ENCODE measurements around the gene PRR20G. TPM values are rescaled to one million over a fixed set of nuclear protein-coding genes. Genes with fewer than 3 reads are reported as not detected.

Gene PRR20G
- polyA plus RNA-seq, 12 donors = not detected

DNA sequence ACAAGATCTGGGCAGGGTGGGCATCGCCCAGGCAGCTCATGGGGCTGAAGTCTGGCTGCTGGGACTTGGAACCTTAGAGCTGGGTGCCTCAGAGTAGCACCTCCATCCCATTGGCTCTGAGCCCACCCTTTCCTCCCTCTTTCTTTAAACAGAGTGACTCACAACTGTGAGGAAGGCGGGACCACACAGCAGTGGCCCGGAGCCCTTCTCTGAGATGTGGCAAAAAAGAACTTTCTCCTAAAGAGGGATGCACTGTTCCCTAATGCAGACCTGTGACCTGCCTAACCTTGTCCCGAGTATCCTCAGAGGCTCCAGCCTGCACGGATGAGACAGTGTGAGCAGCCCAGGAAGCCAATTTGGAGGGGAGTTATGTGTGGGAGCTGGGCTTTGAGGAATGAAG lies 23.6 kb downstream of the PRR20G start:
- no peak for DNase-seq

DNA sequence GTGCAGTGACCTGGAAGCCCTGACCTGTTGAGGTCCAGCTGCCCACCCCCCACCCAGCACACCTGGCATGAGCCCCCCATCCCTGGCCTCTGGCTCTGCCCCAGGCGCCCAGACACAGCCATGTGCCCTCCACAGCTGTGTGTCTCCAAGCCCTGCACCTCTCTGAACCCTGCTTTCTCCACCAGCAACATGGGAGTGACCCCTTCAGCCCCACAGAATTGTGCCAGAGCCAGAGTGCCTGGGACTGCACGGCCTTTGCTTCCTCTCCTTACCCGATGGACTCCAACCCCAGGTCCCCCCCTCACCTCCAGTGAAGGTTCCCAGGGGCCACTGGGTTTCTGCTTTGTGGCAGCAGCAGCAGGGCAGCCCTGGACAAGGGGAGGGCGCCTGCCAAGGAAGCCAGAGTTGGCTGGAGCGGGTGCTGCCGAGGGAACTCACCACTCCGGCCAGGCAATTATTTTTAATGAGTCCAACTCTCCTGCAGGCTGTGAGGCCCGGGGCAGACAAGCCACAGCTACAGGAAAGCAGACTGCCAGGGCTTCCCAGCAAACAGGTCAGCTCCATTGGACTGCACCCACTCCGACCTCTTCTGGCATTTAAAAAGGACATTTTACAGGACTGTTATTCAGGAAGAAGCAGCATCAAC lies 24.1 kb downstream of the PRR20G start:
- DNase-seq = no peak

DNA sequence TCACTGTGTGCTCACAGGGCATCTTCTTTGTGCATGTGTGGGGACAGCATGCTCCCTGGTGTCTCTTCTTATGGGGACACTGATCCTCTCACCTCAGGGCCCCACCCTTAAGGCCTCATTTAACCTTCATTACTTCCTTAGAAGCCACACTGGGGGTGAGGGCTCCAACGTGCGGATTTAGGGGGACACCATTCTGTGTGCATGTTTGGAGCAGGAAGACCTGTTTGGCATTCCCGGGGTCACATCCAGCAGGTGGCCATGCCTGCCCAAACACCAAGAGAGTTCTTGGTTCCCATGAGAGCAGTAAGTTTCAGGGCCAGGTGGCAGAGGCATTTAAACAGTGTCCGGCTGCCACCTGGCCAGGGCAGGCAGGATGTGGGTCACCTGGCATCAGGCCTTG lies 24.8 kb downstream of the PRR20G start:
- no peak for DNase-seq

DNA sequence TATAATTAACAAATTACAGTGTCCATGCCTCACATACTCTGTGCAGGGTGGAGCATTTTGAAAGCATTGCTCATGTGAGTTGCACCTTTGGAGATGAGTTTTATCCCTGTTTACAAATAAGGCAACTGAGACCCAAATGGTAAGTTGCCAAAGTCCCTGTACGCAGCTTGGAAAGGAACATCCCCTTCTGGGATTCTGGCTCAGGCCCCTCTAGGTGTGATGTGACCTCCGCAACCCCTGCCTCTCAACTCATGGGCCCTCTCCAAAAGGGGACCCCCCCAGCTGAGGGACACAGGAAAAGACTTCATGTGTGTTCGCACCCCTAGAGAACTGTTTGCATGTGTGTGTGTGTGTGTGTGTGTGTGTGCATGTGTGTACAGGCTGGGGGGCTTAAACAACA lies 25.3 kb downstream of the PRR20G start:
- DNase-seq = no peak

- DNase-seq = no peak
Measured at GRCh38 chr3:127261925-127262324, 25.9 kb downstream of the PRR20G start.

DNA sequence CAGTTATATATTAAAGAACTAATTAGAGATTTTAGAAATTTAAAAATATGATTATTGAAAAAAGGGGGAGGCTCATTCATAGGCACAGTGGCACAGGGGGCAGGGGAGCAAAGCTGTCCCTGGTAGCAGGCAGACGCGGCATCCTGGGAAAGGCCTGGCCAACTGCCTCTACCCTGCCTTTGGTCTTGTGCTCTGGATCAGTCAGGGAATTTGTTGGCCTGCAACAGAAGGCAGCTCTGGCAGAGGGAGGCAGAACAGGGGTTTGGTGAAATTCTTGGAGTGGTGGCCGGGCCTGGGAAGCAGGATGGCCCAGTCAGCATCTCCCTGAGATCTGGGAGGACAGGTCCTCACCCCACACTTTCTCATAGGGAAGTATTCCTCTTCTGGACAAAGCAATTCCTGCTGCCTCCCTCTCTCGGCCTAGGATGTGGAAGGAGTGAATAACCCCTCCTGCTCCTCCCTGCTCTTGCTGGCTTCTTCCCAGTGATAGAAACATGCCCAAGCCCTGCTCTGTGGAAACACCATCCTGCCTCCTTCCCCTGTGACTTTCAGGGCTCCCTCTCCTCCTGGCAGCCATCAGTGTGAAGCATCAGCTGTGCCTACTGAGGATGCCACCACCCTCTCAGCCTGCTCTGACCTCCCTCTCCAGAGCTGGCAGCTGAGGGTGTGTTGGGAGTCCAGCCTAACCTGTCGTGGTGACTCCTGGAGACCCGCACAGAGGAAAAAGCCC lies 26.9 kb downstream of the PRR20G start:
- DNase-seq = no peak

DNA sequence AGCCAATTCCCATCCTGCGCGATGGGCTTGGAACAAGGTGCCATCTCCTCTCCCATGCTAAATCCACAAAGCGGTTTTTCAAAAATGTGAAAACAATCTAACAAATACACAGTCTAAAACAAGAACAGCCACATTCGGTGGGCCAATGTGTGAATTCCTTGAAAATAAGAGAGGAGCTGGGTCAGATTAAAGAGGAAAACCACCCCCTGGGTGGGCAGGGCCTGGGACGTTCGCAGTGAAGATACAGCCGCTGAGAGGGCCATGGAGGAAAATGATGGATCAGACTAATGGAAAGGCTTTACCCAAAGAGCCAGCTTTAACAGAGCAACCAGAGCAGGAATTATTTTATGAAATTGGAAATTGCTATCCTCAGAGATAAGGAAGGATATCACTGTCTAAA lies 27.4 kb downstream of the PRR20G start:
- no peak for DNase-seq

- DNase-seq = no peak
Measured at GRCh38 chr3:127259882-127260281, 28.0 kb downstream of the PRR20G start.

DNA sequence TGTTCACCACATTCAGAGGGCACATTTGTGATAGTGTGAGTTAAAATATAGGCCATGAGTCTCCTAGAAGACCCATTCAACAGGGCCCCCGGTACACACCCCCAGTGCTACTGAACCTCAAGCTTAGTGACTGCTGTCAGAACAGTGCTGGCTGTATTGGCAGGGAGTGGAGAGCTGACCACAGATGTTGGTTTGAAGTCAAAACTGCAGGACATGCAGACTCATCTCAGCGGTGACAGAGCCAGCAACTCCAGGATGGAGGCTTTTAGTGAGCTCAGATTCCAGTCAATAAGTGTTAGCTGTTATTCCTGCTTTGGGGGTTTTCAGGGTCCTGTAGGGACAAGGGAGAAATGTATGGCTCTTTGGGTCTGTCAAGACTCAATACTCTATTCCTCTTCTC lies 29.1 kb downstream of the PRR20G start:
- peak; percentile 32 for DNase-seq

DNA sequence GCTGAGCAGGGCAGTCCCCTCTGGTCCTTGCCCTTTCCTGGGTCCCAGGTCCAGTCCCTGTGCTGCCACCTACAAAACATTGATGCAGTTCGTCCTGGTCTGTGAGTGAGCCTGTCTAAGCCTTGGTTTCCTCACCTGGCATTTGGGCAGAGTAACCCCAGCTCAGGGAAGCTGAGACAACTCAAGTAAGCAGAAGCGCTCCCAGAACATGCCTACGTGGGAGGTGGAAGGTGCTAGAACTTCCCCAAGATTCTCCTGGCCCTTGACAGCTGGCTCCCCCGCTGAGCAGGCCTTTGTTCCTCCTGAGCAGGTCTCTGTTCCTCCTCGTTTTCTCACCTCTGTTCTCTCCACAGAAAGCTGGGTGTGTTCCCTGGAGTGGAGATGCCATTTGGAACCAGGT lies 30.5 kb downstream of the PRR20G start:
- no peak for DNase-seq

GRCh38 chr3:127256733-127257271 lies 31.0 kb downstream of the PRR20G start:
- no peak for DNase-seq

DNA sequence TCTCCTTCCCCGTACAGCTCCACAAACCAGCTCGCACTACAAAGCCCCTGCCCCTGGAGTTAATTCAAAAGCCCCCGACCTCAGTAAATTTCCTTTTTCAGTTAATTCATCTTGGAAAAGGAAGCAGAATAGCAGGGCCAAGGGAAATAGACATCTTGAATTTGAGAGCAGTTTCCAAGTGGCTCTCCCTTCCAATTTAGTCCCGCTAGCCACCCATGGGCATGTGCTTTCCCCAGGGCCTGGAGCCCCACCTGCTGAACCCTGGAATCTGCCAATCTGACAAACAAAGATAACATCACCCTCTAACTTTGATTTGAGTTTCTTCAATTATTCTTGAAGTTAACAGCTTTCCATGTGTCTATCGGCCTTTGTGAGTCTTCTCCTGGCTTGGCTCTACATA lies 31.7 kb downstream of the PRR20G start:
- DNase-seq = no peak

- no peak for DNase-seq
Measured at GRCh38 chr3:127255516-127255915, 32.3 kb downstream of the PRR20G start.

- DNase-seq = no peak
Measured at GRCh38 chr3:127254730-127255129, 33.1 kb downstream of the PRR20G start.

DNA sequence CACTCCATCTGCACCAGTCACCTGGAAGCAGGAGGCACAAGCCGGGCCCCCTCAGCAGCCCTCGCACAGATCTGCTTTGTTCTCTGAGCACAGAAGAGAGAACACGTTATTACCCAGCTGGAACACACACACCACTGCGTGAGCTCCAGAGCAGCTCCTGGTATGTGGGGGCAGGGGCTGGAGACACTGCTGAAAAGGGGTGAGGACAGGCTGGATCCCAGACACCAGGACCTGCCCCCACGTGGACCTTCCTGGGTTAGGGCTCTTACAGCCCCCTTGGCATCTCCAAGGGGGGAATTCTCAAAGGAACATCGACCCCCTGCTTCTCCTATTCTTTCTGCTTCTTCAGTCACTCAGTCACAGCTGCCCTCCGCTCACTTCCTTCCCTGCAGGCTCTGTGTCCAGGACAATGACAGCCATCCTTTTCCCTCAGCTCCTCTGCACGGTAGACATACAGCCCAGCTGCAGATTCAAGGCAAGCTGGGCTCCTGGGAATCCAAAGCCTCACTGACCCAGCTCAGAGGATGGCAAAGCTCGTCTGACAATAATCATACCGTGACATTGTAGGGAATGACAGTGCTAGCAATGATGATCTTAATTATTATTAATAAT lies 33.7 kb downstream of the PRR20G start:
- DNase-seq = no peak

DNA sequence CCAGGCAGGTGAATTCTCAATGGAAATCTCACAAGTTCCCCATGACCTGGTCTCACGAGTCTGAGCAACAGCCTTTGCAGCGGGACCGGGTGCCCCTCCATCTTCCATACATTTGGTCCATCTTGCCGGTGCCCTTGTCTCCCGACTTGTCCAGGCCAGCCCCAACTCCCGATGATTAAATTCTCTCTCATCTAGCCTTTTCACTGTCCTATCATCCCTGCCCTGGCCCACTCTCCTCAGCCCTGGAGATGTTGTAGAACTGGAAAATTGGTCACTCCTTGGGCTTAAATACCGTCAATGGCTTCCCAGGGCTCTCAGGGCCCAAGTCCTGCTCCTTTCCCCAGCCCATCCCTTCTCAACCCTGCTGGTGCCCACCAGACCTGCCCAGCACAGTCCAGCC lies 34.4 kb downstream of the PRR20G start:
- no peak for DNase-seq

- no peak for DNase-seq
Measured at GRCh38 chr3:127252446-127252845, 35.4 kb downstream of the PRR20G start.

DNA sequence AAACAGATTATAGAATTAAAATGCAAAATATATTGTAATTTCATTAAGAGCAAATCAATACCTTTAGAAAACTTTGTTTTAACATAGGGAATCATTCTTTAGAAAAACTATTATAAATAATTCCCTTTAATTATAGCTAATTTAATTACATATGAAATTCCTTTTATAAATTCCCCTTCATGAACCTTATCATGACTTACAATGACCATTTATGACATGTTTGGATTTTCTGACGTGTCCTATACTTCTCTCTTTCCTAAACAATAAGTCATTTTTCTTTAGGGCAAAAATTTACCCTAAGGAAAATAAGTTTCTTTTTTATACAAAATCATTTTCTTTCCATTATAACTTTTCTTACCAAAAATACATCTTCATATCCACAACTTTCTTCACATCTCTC lies 37.8 kb downstream of the PRR20G start:
- DNase-seq = no peak

DNA sequence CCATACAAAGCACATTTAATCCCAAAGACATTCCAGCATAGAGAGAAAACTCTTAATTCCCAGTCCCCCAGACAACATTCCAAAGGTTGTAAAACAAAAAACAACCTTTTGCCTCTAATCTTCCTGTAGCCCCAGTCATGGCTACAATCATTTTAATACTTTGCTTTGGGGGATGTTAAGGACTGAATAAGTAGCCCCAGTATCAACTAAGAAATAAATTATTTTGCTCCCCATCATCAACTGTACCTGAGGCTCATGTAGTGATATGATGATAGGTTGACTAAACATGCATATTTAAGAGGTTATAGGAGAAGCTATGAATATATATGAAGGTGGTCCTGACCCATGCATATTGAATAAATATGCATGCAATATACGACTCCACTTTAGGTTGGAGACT lies 40.6 kb downstream of the PRR20G start:
- no peak for DNase-seq

- DNase-seq = no peak
Measured at GRCh38 chr3:127238602-127239001, 49.2 kb downstream of the PRR20G start.

- no peak for DNase-seq
Measured at GRCh38 chr3:127237835-127238234, 50.0 kb downstream of the PRR20G start.

DNA sequence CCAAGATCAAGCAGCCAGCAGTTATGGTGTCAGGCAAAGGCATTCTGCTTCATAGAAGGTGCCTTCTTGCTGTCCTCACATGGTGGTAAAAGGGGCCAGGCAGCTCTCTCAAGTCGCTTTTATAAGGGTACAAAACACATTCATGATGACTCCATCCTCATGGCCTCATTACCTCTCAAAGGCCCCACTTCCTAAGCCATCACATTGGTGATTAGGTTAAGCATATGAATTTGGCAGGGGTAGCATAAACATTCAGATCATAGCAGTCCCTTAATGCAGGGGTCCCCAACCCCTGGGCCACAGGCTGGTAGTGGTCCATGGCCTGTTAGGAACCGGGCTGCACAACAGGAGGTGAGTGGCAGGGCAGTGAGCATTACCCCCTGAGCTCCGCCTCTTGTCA lies 52.1 kb downstream of the PRR20G start:
- DNase-seq = no peak

- DNase-seq = no peak
Measured at GRCh38 chr3:127234778-127235177, 53.1 kb downstream of the PRR20G start.

Data from muscle of arm (tissue), 12 donors.